Vagina (tissue), 2 donors: ENCODE results near the gene PPARA. TPM values are rescaled to one million over a fixed set of nuclear protein-coding genes. Genes with fewer than 3 reads are reported as not detected.

ENCODE experiments used
- DNase-seq, 2 donors: peaks; one replicate each; pipeline ENCODE4 v3.0.0-alpha.2; 2017; ENCODE audit errors: extremely low spot score in 2 of 2
- H3K27ac ChIP-seq: fragments of 200-600 bp; sonication (generic); one replicate; pipeline ENCODE4 v1.5.1; 2019
- H3K27me3 ChIP-seq: fragments of 200-600 bp; sonication (generic); one replicate; pipeline ENCODE4 v1.5.1; 2019
- H3K36me3 ChIP-seq, 2 donors: fragments of 200-600 bp; sonication (generic); one replicate each; pipeline ENCODE4 v1.5.1; 2017 to 2019
- H3K4me1 ChIP-seq: fragments of 200-600 bp; sonication (generic); one replicate; pipeline ENCODE4 v1.5.1; 2019
- H3K4me3 ChIP-seq, 2 donors: fragments of 200-600 bp; sonication (generic); 1 replicate in 1 of 2; 2 replicates in 1 of 2; pipeline ENCODE4 v1.5.1; 2016 to 2019
- H3K9me3 ChIP-seq: fragments of 200-600 bp; sonication (generic); one replicate; pipeline ENCODE4 v1.5.1; 2019
- CTCF ChIP-seq, 3 experiments: fragments of 450-650 bp in 2 of 3; fragments of 200-600 bp in 1 of 3; sonication (generic) in 1 of 3; IDR thresholded peaks; one replicate each; pipeline ENCODE4 v1.5.1; 2017 to 2019; ENCODE audit warnings: antibody characterized with exemption in 3 of 3, mild to moderate bottlenecking in 2 of 3, moderate library complexity in 2 of 3
- POLR2A ChIP-seq, 2 donors: fragments of 450-650 bp; IDR thresholded peaks; one replicate each; pipeline ENCODE4 v1.6.1; 2017; ENCODE audit warnings: antibody characterized with exemption in 2 of 2, mild to moderate bottlenecking in 2 of 2, moderate library complexity in 2 of 2
- POLR2AphosphoS5 ChIP-seq, 2 donors: sonication (generic); formaldehyde crosslinking; IDR thresholded peaks; one replicate each; pipeline ENCODE4 v1.9.0; 2017; ENCODE audit warnings: antibody characterized with exemption in 2 of 2, mild to moderate bottlenecking in 2 of 2, low read depth in 1 of 2; ENCODE audit not compliant: insufficient read depth in 1 of 2
- intact Hi-C: fragments of 100-400 bp; cut with DNase I; formaldehyde crosslinking; loops from one replicate; pipeline ENCODE4 v1.15.1; 2023
- total RNA-seq: library from RNA; depleted of rRNA; stranded (reverse); fragments of >200 nt; gene quantifications from one replicate; pipeline ENCODE4 v1.2.3, GENCODE V29; 2016

Gene PPARA
- total RNA-seq, 1 donor from 2014 or later: 13.5 TPM

DNA sequence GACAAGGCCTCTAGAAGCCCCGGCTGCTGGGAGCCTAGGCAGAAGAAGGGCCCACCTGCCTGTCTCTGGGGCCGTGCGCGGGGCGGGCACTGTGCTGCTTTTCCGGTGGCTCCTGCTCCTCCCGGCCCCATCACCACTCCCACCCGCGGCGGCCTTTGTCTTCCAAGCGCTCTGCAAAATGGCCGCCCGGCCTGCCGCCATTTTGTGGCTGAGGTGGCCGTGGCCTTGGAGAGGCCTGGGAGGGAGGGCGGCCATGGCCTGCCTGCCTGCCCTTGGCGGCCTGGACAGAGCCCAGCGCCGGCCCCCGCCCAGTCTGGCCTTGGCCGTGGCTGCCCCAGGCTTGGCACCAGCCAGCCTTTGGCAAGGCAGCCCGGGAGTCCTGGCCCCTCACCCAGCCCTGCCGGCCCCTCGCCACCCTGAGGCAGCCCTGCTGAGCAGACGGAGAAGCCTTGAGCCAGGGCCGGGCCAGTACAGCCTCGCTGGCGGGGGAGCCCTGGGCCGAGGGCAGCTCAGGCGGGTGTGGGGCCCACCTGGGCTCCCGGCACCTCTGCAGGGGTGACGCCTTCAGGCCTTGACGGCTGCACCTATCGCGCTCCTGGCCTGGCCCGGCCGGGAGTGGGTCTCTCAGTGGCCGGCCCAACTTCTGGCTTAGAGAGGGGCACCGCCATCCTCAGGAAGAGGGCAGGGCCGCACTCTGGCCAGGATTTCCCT lies 46.0 kb upstream of the PPARA start:
- no peak for DNase-seq
- Histone ChIP-seq H3K36me3 (peaks cover 0 to 35% of the 10 kb centered on the region in 2 donors), H3K27me3 (no peaks in the 10 kb centered on the region), H3K4me1 (peaks cover 97% of the 10 kb centered on the region), H3K9me3 (no peaks in the 10 kb centered on the region), H3K4me3 (no peak overlapping the region), H3K27ac (peak overlapping the region; percentile 80)
- TF ChIP-seq POLR2AphosphoS5 (IDR thresholded peaks at IDR 0.05; ENCODE audit: insufficient read depth in 1 of 2, low read depth in 1 of 2) (peak in 1 of 2 donors; percentile 35), CTCF (IDR thresholded peaks at IDR 0.05) (no peak), POLR2A (IDR thresholded peaks at IDR 0.05) (no peak)
- intact Hi-C loops: no loop called here

- Histone ChIP-seq H3K27me3 (no peaks in the 10 kb centered on the region), H3K9me3 (no peaks in the 10 kb centered on the region), H3K4me3 (no peak overlapping the region), H3K27ac (peak overlapping the region; percentile 80), H3K36me3 (peaks cover 0 to 35% of the 10 kb centered on the region in 2 donors), H3K4me1 (peaks cover 97% of the 10 kb centered on the region)
- no peak for TF ChIP-seq POLR2A (IDR thresholded peaks at IDR 0.05)
- TF ChIP-seq CTCF (IDR thresholded peaks at IDR 0.05): no peak
- no peak for TF ChIP-seq POLR2AphosphoS5 (IDR thresholded peaks at IDR 0.05; ENCODE audit: insufficient read depth in 1 of 2, low read depth in 1 of 2)
- no peak for DNase-seq
- intact Hi-C loops: no loop called here
These were observed 45.3 kb upstream of the PPARA start for GRCh38 chr22:46104881-46105493.

- intact Hi-C loops: no loop called here
- H3K9me3 ChIP-seq: no peaks in the 10 kb centered on the region
- peak overlapping the region; percentile 80 for H3K27ac ChIP-seq
- no peak for DNase-seq
- TF ChIP-seq CTCF (IDR thresholded peaks at IDR 0.05) (no peak), POLR2AphosphoS5 (IDR thresholded peaks at IDR 0.05; ENCODE audit: insufficient read depth in 1 of 2, low read depth in 1 of 2) (peak in 1 of 2 donors; percentile 39), POLR2A (IDR thresholded peaks at IDR 0.05) (no peak)
- peaks cover 0 to 33% of the 10 kb centered on the region in 2 donors for H3K36me3 ChIP-seq
- no peaks in the 10 kb centered on the region for H3K27me3 ChIP-seq
- H3K4me1 ChIP-seq: peaks cover 97% of the 10 kb centered on the region
- no peak overlapping the region for H3K4me3 ChIP-seq
These were observed 44.6 kb upstream of the PPARA start for GRCh38 chr22:46105494-46106278.

GRCh38 chr22:46106279-46107022 lies 43.9 kb upstream of the PPARA start:
- Histone ChIP-seq H3K4me1 (peaks cover 99% of the 10 kb centered on the region), H3K4me3 (peak overlapping the region in 1 of 2 donors; percentile 1), H3K9me3 (no peaks in the 10 kb centered on the region), H3K27me3 (no peaks in the 10 kb centered on the region), H3K36me3 (peaks cover 0 to 34% of the 10 kb centered on the region in 2 donors), H3K27ac (peak overlapping the region; percentile 80)
- DNase-seq: no peak
- intact Hi-C loops: no loop called here
- TF ChIP-seq CTCF (IDR thresholded peaks at IDR 0.05) (no peak), POLR2AphosphoS5 (IDR thresholded peaks at IDR 0.05; ENCODE audit: insufficient read depth in 1 of 2, low read depth in 1 of 2) (no peak), POLR2A (IDR thresholded peaks at IDR 0.05) (no peak)
